CD14-positive monocyte (primary cell): ENCODE data around the gene POLR3K. TPM values are rescaled to one million over a fixed set of nuclear protein-coding genes. Genes with fewer than 3 reads are reported as not detected.

Experiments
- DNase-seq, 3 donors: peaks; one replicate each; pipeline ENCODE4 v3.0.0-alpha.2; 2011 to 2022
- H2AFZ ChIP-seq: 2 replicates; pipeline ENCODE4 v1.6.0; 2012; ENCODE audit warnings: mild to moderate bottlenecking, low read depth, low read length, inconsistent platforms; ENCODE audit not compliant: insufficient read depth, poor library complexity, severe bottlenecking
- H3K27ac ChIP-seq, 2 donors: 1 replicate in 1 of 2; 2 replicates in 1 of 2; pipeline ENCODE4 v1.5.1; 2012 to 2013; ENCODE audit warnings: low read length in 2 of 2, control low read depth in 1 of 2, inconsistent platforms in 1 of 2, low read depth in 1 of 2, mild to moderate bottlenecking in 1 of 2
- H3K27me3 ChIP-seq, 2 donors: one replicate each; pipeline versions ENCODE4 v1.6.0 to v1.6.1; 2011 to 2013; ENCODE audit warnings: low read length in 2 of 2; ENCODE audit not compliant: control insufficient read depth in 2 of 2, insufficient read depth in 2 of 2
- H3K36me3 ChIP-seq, 2 donors: replicated peaks in 1 of 2; 1 replicate in 1 of 2; 2 replicates in 1 of 2; pipeline versions ENCODE4 v1.5.1 to v1.6.1; 2012 to 2013; ENCODE audit warnings: low read length in 2 of 2, control low read depth in 1 of 2, inconsistent platforms in 1 of 2, mild to moderate bottlenecking in 1 of 2; ENCODE audit not compliant: insufficient read depth in 2 of 2, control insufficient read depth in 1 of 2
- H3K4me1 ChIP-seq, 2 donors: 1 replicate in 1 of 2; 2 replicates in 1 of 2; pipeline versions ENCODE4 v1.5.1 to v1.6.1; 2012 to 2013; ENCODE audit warnings: low read length in 2 of 2, control low read depth in 1 of 2, inconsistent platforms in 1 of 2, mild to moderate bottlenecking in 1 of 2, moderate library complexity in 1 of 2; ENCODE audit not compliant: insufficient read depth in 2 of 2, control insufficient read depth in 1 of 2
- H3K4me2 ChIP-seq: replicated peaks from 2 replicates; pipeline ENCODE3; 2012; ENCODE audit warnings: low read length, moderate library complexity, mild to moderate bottlenecking; ENCODE audit not compliant: poor library complexity, severe bottlenecking; ENCODE audit errors: extremely low read depth
- H3K4me3 ChIP-seq, 3 experiments: fragments of 200-600 bp in 1 of 3; sonication (generic) in 1 of 3; replicated peaks in 1 of 3; 1 replicate in 2 of 3; 2 replicates in 1 of 3; pipeline ENCODE4 v1.5.1; 2011 to 2013; ENCODE audit warnings: low read length in 3 of 3, mild to moderate bottlenecking in 3 of 3, control low read depth in 2 of 3, low read depth in 2 of 3, inconsistent platforms in 1 of 3, moderate library complexity in 1 of 3
- H3K79me2 ChIP-seq: 2 replicates; pipeline ENCODE4 v1.6.0; 2012; ENCODE audit warnings: mild to moderate bottlenecking, control low read depth, inconsistent platforms, low read length, moderate library complexity; ENCODE audit not compliant: insufficient read depth
- H3K9ac ChIP-seq: 2 replicates; pipeline ENCODE4 v1.6.0; 2017; ENCODE audit warnings: low read length, mild to moderate bottlenecking; ENCODE audit not compliant: insufficient read depth, poor library complexity, severe bottlenecking
- H3K9me3 ChIP-seq, 2 donors: replicated peaks in 1 of 2; 1 replicate in 1 of 2; 2 replicates in 1 of 2; pipeline versions ENCODE4 v1.5.1 to v1.6.1; 2012 to 2013; ENCODE audit warnings: low read length in 2 of 2, control low read depth in 1 of 2; ENCODE audit not compliant: control insufficient read depth in 1 of 2, insufficient read depth in 1 of 2
- H4K20me1 ChIP-seq: 2 replicates; pipeline ENCODE4 v1.6.0; 2012; ENCODE audit warnings: mild to moderate bottlenecking, low read length, control low read depth, moderate library complexity; ENCODE audit not compliant: insufficient read depth
- H3K27ac Mint-ChIP-seq, 7 donors: one replicate each; pipeline ENCODE4 v1.8.0; 2020; ENCODE audit warnings: mild to moderate bottlenecking in 7 of 7, mixed read lengths in 7 of 7, moderate library complexity in 6 of 7, inconsistent platforms in 2 of 7
- H3K27me3 Mint-ChIP-seq, 3 donors: one replicate each; pipeline ENCODE4 v1.8.0; 2021 to 2022; ENCODE audit warnings: low read depth in 3 of 3, mild to moderate bottlenecking in 3 of 3, mixed read lengths in 3 of 3, moderate library complexity in 3 of 3, inconsistent platforms in 1 of 3
- H3K36me3 Mint-ChIP-seq, 2 donors: one replicate each; pipeline ENCODE4 v1.8.0; 2020; ENCODE audit warnings: mixed read lengths in 2 of 2, inconsistent platforms in 1 of 2, mild to moderate bottlenecking in 1 of 2
- H3K4me1 Mint-ChIP-seq: one replicate; pipeline ENCODE4 v1.8.0; 2020; ENCODE audit warnings: mild to moderate bottlenecking, mixed read lengths
- H3K4me3 Mint-ChIP-seq, 2 donors: one replicate each; pipeline ENCODE4 v1.8.0; 2020; ENCODE audit warnings: mild to moderate bottlenecking in 2 of 2, mixed read lengths in 2 of 2, moderate library complexity in 1 of 2
- H3K9me3 Mint-ChIP-seq, 7 donors: one replicate each; pipeline ENCODE4 v1.8.0; 2020 to 2022; ENCODE audit warnings: mixed read lengths in 7 of 7, mild to moderate bottlenecking in 6 of 7, moderate library complexity in 6 of 7, inconsistent platforms in 2 of 7
- WGBS: methylation state at CpG from one replicate; pipeline ENCODE4 v1.1.5; 2013; ENCODE audit warnings: missing lambda C conversion rate; ENCODE audit not compliant: insufficient coverage; 5-methylcytosine and 5-hydroxymethylcytosine counted together
- intact Hi-C, 2 donors: fragments of 100-400 bp; cut with micrococcal nuclease; formaldehyde crosslinking; loops; one replicate each; pipeline versions ENCODE4 v1.15.0 to v1.15.1; 2023
- polyA plus RNA-seq, 3 donors: library from polyadenylated mRNA; depleted of rRNA in 1 of 3; unstranded in 2 of 3; stranded (reverse) in 1 of 3; fragments of 300-500 nt in 2 of 3; fragments of >200 nt in 1 of 3; fragmentation: Illumina TruSeq in 2 of 3; gene quantifications; 1 replicate in 2 of 3; 2 replicates in 1 of 3; pipeline ENCODE4 v1.2.3, GENCODE V29; 2012 to 2021
- TF ChIP-seq, protein P1 (sequence below): fragments of 200-600 bp; IDR thresholded peaks from one replicate; pipeline ENCODE4 v1.8.0; 2022; ENCODE audit warnings: antibody characterized with exemption, mild to moderate bottlenecking

POLR3K gene
- polyA plus RNA-seq, 3 donors, result 9.9 to 20.8 (median 18.7) TPM

DNA sequence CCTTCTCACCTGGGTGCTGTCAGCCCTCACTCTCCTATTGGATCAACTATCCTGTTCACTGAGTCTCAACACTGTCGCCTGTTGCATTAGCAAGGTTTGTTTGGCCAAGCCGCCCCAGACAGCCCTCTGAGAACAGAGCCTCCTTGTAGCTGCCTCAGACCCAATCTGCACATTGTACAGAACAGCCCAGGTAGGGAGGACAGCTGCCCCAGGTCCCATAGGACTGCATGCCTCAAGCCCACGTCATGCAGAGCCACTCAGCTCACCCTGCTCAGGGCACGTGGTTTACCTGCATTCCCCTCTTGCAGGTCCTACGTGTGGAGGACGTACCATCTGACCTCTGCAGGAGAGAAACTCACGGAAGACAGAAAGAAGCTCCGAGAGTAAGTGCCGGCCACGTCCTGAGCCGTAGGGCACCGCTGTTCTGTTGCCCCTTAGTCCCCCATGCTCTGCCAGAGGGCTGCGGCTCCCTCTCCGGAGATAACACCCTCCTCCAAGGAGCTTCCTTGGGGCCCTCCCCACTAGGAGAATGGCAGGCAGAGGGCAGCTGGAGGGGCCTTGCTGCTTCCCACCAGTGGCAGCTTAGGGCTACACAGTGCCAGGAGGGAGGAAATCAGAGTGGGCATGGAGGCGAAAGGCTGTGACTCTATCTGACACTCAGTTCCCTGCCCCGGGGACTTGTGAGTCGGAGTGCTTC lies 3.0 kb upstream of the POLR3K start:
- Histone ChIP-seq H3K9ac (no peak overlapping the region), H3K4me1 (peaks cover 11 to 20% of the 10 kb centered on the region in 2 donors), H3K27ac (no peak overlapping the region), H3K4me2 (no peak overlapping the region), H4K20me1 (peaks cover 2% of the 10 kb centered on the region), H3K79me2 (peaks cover 33% of the 10 kb centered on the region), H3K4me3 (no peak overlapping the region), H3K27me3 (no peaks in the 10 kb centered on the region), H3K9me3 (no peaks in the 10 kb centered on the region), H2AFZ (no peak overlapping the region), H3K36me3 (peaks cover 6 to 23% of the 10 kb centered on the region in 2 donors)
- Mint-ChIP-seq H3K9me3 (peaks cover 0 to 2% (median 0%) of the 10 kb centered on the region in 7 donors), H3K4me1 (peaks cover 26% of the 10 kb centered on the region), H3K27ac (peak overlapping the region in 2 of 7 donors; percentile 33 to 41), H3K36me3 (peaks cover 30 to 31% of the 10 kb centered on the region in 2 donors), H3K4me3 (no peak overlapping the region), H3K27me3 (peaks cover 0 to 2% (median 1%) of the 10 kb centered on the region in 3 donors)
- TF ChIP-seq, protein P1, sequence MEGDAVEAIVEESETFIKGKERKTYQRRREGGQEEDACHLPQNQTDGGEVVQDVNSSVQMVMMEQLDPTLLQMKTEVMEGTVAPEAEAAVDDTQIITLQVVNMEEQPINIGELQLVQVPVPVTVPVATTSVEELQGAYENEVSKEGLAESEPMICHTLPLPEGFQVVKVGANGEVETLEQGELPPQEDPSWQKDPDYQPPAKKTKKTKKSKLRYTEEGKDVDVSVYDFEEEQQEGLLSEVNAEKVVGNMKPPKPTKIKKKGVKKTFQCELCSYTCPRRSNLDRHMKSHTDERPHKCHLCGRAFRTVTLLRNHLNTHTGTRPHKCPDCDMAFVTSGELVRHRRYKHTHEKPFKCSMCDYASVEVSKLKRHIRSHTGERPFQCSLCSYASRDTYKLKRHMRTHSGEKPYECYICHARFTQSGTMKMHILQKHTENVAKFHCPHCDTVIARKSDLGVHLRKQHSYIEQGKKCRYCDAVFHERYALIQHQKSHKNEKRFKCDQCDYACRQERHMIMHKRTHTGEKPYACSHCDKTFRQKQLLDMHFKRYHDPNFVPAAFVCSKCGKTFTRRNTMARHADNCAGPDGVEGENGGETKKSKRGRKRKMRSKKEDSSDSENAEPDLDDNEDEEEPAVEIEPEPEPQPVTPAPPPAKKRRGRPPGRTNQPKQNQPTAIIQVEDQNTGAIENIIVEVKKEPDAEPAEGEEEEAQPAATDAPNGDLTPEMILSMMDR, result no peak
- no peak for DNase-seq
- intact Hi-C loops, result no loop called here
- WGBS, result 97% methylated on average over 9 of the region's 17 CpGs

DNA sequence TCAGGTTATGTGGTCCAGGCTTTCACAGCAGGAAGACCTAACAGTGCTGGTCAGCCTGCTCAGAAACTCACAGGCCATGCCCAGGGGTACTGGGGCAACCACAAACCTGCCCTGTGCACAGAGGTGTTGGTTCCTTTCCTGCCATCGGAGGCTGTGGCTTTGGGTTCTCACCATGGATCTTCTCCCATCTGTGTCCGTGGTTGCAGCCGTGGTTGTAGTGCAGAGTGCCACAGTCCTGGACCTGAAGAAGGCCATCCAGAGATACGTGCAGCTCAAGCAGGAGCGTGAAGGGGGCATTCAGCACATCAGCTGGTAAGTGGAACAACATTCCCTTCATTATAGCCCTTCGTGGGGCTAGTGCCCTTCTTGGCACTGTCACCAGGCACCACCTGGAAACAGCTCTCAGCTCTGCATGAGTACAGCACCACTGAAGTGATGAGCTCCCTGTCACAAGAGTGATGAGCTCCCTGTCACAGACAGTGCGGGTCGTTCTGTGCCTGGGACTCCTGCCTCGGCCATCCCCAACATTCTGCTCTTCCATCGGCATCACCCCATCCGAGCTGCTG lies 2.2 kb upstream of the POLR3K start:
- Histone ChIP-seq H3K9me3 (no peaks in the 10 kb centered on the region), H3K27ac (no peak overlapping the region), H3K36me3 (peaks cover 12 to 30% of the 10 kb centered on the region in 2 donors), H3K27me3 (no peaks in the 10 kb centered on the region), H3K79me2 (peaks cover 40% of the 10 kb centered on the region), H3K4me1 (peaks cover 11 to 20% of the 10 kb centered on the region in 2 donors), H3K4me2 (no peak overlapping the region), H4K20me1 (peaks cover 9% of the 10 kb centered on the region), H2AFZ (no peak overlapping the region), H3K4me3 (no peak overlapping the region), H3K9ac (no peak overlapping the region)
- H3K27ac Mint-ChIP-seq, result peak overlapping the region in 1 of 7 donors; percentile 33
- H3K4me3 Mint-ChIP-seq, result no peak overlapping the region
- intact Hi-C loops, result loop anchor here in 1 of 2 donors (2.0 kb wide), 1 partner anchor 23 kb away; the partner anchor contains the start of gene MPG
- WGBS, result 88% methylated on average over 9 of the region's 11 CpGs
- peaks cover 0 to 2% (median 0%) of the 10 kb centered on the region in 7 donors for H3K9me3 Mint-ChIP-seq
- peaks cover 33% of the 10 kb centered on the region for H3K4me1 Mint-ChIP-seq
- peaks cover 0 to 2% (median 1%) of the 10 kb centered on the region in 3 donors for H3K27me3 Mint-ChIP-seq
- peaks cover 37 to 39% of the 10 kb centered on the region in 2 donors for H3K36me3 Mint-ChIP-seq
- TF ChIP-seq, protein P1, result no peak
- DNase-seq, result no peak
